ENCODE measurements around the gene ARID1A. TPM values are rescaled to one million over a fixed set of nuclear protein-coding genes. Genes with fewer than 3 reads are reported as not detected.

The ARID1A gene
- total RNA-seq, 1 donor from 2014 or later = 155 TPM

GRCh38 chr1:26684763-26685508 lies 10.9 kb upstream of the ARID1A start:
- H3K36me3 Mint-ChIP-seq (ENCODE audit: low read depth) = no peaks in the 10 kb centered on the region
- DNase-seq (ENCODE audit: low read depth, low spot score) = no peak
- no peak for TF ChIP-seq CTCF (conservative IDR thresholded peaks at IDR 0.05)
- H3K27ac Mint-ChIP-seq (ENCODE audit: unreplicated experiment) = no peak overlapping the region
- peaks cover 4% of the 10 kb centered on the region for H3K4me1 Mint-ChIP-seq
- H3K27me3 Mint-ChIP-seq (ENCODE audit: low read depth) = no peaks in the 10 kb centered on the region
- no peak overlapping the region for H3K4me3 Mint-ChIP-seq
- no peaks in the 10 kb centered on the region for H3K9me3 Mint-ChIP-seq

GRCh38 chr1:26686795-26687194 lies 9.0 kb upstream of the ARID1A start:
- no peak for DNase-seq (ENCODE audit: low read depth, low spot score)
- H3K27ac Mint-ChIP-seq (ENCODE audit: unreplicated experiment) = no peak overlapping the region
- peaks cover 4% of the 10 kb centered on the region for H3K9me3 Mint-ChIP-seq
- no peaks in the 10 kb centered on the region for H3K36me3 Mint-ChIP-seq (ENCODE audit: low read depth)
- TF ChIP-seq CTCF (conservative IDR thresholded peaks at IDR 0.05) = no peak
- peaks cover 13% of the 10 kb centered on the region for H3K4me1 Mint-ChIP-seq
- H3K27me3 Mint-ChIP-seq (ENCODE audit: low read depth) = no peaks in the 10 kb centered on the region
- H3K4me3 Mint-ChIP-seq = no peak overlapping the region

GRCh38 chr1:26689504-26689903 lies 6.3 kb upstream of the ARID1A start:
- Mint-ChIP-seq H3K4me1 (peaks cover 39% of the 10 kb centered on the region), H3K36me3 (ENCODE audit: low read depth) (no peaks in the 10 kb centered on the region), H3K27ac (ENCODE audit: unreplicated experiment) (no peak overlapping the region), H3K4me3 (no peak overlapping the region), H3K9me3 (peaks cover 4% of the 10 kb centered on the region), H3K27me3 (ENCODE audit: low read depth) (peaks cover 4% of the 10 kb centered on the region)
- DNase-seq (ENCODE audit: low read depth, low spot score) = no peak
- TF ChIP-seq CTCF (conservative IDR thresholded peaks at IDR 0.05) = no peak

- no peak for DNase-seq (ENCODE audit: low read depth, low spot score)
- no peak for TF ChIP-seq CTCF (conservative IDR thresholded peaks at IDR 0.05)
- Mint-ChIP-seq H3K27ac (ENCODE audit: unreplicated experiment) (no peak overlapping the region), H3K36me3 (ENCODE audit: low read depth) (no peaks in the 10 kb centered on the region), H3K4me1 (peaks cover 45% of the 10 kb centered on the region), H3K27me3 (ENCODE audit: low read depth) (peaks cover 4% of the 10 kb centered on the region), H3K4me3 (peak overlapping the region; percentile 3), H3K9me3 (peaks cover 4% of the 10 kb centered on the region)
Observed at GRCh38 chr1:26690157-26690556, 5.7 kb upstream of the ARID1A start.

GRCh38 chr1:26690576-26691031 lies 5.2 kb upstream of the ARID1A start:
- Mint-ChIP-seq H3K9me3 (peaks cover 4% of the 10 kb centered on the region), H3K36me3 (ENCODE audit: low read depth) (no peaks in the 10 kb centered on the region), H3K27ac (ENCODE audit: unreplicated experiment) (no peak overlapping the region), H3K27me3 (ENCODE audit: low read depth) (peaks cover 4% of the 10 kb centered on the region), H3K4me1 (peaks cover 46% of the 10 kb centered on the region), H3K4me3 (peak overlapping the region; percentile 64)
- DNase-seq (ENCODE audit: low read depth, low spot score) = no peak
- no peak for TF ChIP-seq CTCF (conservative IDR thresholded peaks at IDR 0.05)

All from neural crest cell (in vitro differentiated cells).